Astrocyte (in vitro differentiated cells and primary cell): ENCODE measurements around the gene AXL.

ENCODE experiments used
- CTCF ChIP-seq: IDR thresholded peaks from 2 replicates; pipeline ENCODE4 v1.5.1; 2011; ENCODE audit warnings: low read depth, mild to moderate bottlenecking, inconsistent platforms, low read length, moderate library complexity; ENCODE audit not compliant: insufficient read depth
- EZH2 ChIP-seq: IDR thresholded peaks from 2 replicates; pipeline ENCODE4 v1.6.1; 2012; ENCODE audit warnings: mild to moderate bottlenecking, low read length, inconsistent platforms; ENCODE audit not compliant: insufficient read depth

- no peak for TF ChIP-seq EZH2
- TF ChIP-seq CTCF = no peak
These were observed 91.2 kb downstream of the AXL start, which contains the start of gene CCDC97 for GRCh38 chr19:41310033-41310831.
